Inferior parietal cortex (tissue), 1 donor: ENCODE measurements around the gene ADAMTSL2.
"Not testable (repeated sequence)": the region's sequence is repeated elsewhere in the genome, so short reads cannot be mapped to it uniquely, and the experiment has no call there.

Source experiments
- DNase-seq: peaks from one replicate; pipeline ENCODE4 v3.0.0-alpha.2; 2016; ENCODE audit errors: extremely low spot score

The ADAMTSL2 gene

DNA sequence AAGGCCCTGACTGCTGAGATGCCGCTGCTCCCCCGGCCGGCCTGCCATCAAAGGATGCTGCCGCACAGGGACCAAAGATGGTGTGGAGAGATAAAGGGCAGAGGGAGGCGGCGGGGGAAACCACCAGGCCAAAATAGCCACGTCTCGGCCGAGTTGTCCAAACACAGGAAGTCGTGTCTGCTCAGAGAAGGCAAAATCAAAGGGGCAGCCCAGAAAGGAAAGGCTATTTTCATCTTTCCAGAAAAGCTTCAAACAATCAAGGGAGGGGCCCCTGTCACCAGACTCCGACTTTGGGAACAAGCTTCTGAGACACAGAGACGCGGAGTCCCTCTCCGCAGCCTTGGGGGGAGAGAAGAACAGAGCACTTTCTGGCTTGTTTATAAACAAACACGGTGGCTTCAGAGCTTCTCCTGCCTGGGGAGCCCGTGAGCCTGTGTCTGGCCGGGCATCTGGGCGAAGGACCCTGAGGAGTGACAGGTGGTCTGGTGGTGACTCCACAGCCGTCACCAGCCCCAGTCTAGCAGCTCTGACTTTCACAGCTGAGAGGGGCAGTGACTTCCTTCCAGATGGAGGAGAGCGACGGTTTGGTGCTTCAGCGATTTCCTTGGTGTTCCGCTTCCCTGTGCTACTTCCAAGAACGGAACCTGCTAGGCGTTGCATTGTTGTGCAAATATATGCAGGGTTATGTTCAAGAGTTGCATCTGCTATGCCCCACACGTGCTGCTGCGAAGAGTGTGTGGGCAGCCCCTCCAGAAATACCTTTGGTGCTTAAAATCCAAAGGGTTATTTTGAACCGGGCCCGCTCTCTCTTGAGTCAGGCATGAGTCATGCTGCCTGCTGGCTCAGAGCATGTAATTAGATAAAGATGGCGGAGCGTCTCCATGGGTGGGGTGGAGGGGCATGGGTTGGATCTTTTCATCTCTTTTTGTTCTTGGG is 24.0 kb downstream of the ADAMTSL2 start:
- DNase-seq = peak; percentile 69

DNA sequence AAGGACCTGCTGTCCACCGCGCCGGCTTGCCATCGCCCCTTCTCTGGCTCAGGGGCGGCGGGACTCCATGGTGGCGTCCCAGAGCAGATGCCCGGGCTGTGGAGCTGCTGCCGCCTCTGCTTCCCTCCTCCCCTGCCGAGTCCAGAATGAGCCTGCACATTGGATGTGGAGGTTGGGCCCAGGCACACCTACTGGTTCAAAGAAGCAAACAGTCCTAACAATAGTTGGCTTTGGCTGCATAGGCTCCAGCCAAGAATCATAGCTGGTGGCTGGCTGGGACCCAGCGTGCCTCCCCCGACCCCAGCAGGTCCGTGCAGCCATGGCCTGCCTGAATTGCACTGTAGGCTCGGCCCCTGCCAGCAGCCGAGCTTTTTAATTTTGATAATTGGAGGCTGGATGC is 25.8 kb downstream of the ADAMTSL2 start:
- DNase-seq = no peak

DNA sequence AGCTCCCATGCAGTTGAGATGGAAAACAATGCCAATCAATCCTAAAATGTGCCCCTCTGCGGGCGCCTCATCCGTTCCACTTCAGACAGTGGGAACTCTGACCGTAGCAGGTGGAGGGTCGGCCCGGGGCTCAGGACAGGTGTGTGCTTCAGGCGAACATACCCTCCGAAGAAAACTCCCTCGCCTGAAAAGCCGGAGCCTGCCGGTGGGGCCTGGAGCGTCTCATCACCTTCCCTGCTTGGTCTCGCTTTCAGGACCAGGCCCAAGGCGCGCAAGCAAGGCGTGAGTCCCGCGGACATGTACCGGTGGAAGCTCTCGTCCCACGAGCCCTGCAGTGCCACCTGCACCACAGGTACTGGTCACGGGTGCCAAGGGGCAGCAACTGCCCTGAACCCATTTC is 26.4 kb downstream of the ADAMTSL2 start:
- no peak for DNase-seq

DNA sequence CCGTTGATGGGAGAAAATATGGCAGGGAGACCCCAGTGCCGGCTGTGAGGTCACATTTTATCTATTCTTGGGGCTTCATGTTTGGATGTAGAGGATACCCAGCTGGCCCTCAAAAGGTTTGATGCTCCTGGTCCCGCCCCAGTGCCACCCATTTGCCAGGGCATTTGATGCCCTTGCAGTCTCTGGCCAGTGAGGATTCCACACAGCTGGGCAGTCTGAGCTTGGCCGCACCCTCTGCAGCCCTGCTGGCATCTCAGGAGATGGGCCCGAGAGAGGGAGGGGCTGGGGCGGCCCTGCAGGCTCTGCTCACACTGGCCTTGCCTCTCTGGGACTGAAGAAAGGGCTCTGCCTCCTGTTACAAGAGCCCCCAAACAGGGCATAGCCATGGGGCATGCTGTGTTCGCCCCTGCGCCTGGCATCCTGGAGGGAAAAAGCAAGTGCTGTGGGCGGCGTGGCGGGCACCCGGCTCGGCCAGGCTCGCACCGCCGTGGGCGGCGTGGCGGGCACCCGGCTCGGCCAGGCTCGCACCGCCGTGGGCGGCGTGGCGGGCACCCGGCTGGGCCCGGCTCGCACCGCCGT is 27.6 kb downstream of the ADAMTSL2 start:
- DNase-seq = no peak

DNA sequence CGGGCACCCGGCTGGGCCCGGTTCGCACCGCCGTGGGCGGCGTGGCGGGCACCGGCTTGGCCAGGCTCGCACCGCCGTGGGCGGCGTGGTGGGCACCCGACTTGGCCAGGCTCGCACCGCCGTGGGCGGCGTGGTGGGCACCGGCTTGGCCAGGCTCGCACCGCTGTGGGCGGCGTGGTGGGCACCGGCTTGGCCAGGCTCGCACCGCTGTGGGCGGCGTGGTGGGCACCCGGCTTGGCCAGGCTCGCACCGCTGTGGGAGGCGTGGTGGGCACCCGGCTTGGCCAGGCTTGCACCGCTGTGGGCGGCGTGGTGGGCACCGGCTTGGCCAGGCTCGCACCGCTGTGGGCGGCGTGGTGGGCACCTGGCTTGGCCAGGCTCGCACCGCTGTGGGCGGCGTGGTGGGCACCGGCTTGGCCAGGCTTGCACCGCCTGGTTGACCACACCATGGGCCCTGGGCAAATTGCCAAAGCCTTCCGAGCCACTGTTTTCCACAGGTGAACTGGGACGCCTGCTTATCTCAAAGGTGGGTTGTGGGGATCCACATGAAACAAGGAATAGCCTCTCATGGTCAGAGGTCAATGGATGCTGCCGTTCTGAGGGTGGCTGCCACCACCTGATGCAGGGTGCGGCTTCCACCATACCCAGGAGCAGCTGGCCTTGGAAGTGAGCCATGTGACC is 28.2 kb downstream of the ADAMTSL2 start:
- DNase-seq = no peak

DNA sequence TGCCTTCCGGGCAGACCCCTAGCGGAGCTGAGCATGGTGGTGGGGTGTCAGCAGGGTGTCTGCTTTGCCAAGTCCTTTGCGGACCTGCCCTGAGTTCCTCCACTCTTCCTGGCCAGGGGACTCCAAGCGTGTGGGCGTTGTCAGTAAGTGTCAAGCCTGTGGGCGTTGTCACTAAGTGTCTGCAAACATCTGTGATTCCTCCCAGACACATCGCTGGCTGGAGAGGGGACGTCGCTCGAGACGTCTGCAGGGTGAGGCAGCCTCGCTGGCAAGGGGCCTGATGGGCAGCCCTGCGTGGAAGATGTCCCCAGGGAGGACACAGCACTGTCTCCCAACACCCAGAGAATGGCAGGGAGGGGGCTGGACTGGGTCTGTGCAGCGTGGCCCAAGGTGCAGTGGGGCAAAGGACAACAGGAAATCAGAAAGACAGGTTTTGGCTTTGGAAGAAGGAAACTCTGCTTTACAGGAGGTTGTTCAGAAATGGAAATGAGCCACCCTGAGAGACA is 28.8 kb downstream of the ADAMTSL2 start:
- DNase-seq = no peak

DNA sequence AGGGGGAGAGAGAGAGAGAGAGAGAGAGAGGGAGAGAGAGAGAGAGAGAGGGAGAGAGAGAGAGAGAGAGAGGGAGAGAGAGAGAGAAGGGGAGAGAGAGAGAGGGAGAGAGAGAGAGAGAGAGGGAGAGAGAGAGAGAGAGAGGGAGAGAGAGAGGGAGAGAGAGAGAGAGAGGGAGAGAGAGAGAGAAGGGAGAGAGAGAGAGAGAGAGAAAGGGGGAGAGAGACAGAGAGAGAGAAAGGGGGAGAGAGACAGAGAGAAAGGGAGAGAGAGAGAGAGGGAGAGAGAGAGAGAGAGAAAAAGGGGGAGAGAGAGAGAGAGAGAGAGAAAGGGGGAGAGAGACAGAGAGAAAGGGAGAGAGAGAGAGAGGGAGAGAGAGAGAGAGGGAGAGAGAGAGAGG is 29.3 kb downstream of the ADAMTSL2 start:
- not testable (repeated sequence) for DNase-seq

DNA sequence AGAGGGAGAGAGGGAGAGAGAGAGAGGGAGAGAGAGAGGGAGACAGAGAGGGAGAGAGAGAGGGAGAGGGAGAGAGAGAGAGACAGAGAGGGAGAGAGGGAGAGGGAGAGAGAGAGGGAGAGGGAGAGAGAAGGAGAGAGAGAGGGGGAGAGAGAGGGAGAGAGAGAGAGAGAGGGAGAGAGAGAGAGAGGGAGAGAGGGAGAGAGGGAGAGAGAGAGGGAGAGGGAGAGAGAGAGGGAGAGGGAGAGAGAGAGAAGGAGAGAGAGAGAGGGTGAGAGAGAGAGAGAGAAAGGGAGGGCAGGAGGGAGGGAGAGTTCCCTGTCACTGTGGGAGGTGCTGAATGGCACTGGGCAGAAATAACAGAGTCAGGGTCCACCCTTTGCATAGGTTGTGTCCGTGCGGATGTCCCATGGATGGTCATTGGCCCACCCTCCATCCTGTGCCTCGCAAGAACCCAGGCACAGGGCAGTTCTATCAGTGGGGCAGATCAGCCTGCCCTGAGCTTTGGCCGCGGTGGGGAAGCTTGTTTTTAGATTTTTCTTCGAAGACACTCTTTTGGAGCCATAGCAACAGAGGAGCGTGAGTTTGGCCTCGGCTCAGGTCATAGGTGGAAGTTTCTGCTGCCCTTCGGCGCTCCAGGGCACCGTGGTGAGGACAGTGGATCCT is 30.1 kb downstream of the ADAMTSL2 start:
- DNase-seq = no peak

DNA sequence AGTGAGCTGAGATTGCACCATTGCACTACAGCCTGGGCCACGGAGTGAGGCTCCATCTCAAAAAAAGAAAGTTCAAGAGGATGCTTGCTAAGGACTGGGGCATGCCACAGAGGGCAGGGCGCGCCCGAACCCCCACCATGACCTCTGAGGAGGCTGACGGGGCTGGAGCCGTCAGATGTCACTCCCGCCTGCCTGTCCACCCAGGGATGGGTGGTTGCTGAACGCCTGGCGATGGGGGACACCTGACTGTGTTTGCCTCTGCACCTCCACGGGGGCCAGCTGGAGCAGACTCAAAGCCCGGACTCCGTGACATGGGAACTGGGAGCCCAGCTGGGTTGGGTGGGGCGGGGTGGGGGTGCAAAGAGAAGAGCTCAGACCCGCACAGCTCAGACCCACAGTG is 31.9 kb downstream of the ADAMTSL2 start:
- no peak for DNase-seq

DNA sequence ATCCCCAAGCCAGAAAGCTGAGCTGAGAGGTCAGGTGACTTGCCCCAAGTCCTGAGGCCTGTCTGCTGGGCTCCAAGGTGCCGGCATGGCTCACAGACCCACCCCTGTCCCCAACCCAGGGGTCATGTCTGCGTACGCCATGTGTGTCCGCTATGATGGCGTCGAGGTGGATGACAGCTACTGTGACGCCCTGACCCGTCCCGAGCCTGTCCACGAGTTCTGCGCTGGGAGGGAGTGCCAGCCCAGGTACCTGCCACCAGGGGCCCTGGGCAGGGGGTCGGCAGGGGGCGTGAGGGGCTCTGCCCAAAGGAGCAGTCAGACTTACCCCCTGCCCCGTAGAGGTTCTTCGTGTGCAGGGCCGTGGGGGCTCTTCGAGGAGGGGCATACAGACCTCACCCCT is 32.3 kb downstream of the ADAMTSL2 start:
- no peak for DNase-seq

DNA sequence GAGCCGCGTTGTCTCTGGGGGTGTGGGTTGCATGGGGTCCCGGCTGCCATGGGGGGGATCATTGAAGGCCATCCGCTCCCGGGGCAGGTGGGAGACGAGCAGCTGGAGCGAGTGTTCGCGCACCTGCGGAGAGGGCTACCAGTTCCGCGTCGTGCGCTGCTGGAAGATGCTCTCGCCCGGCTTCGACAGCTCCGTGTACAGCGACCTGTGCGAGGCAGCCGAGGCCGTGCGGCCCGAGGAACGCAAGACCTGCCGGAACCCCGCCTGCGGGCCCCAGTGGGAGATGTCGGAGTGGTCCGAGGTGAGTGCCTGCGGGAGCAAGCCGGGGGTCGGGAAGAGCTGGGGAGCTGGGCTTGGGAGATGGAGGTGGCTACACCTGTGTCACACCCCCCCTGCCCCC is 33.7 kb downstream of the ADAMTSL2 start:
- DNase-seq = no peak

DNA sequence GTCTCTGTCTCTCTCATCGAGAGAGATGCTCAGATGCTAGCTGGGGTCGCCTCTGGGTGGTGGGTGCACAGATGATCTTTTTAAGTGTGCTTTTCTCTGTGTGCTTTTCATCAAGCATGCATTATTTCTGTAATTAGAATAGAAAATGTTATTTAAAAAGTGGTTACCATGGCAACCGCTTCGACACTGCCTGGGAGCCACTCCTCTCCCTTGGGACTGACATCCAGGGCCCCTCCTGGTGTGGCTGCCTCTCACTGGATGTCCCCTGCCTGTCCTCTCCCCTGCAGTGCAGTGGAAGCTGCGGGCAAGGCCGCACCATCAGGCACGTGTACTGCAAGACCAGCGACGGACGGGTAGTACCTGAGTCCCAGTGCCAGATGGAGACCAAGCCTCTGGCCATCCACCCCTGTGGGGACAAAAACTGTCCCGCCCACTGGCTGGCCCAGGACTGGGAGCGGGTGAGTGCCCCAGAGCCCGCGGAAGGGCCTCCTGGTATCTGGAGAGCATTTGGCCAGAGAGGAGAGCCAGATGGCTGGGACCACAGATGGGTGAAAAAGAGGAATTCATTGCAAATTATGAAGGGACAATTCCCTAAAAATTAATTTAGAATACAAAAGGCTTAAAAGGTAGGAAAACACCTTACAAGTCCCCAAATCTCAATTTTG is 34.7 kb downstream of the ADAMTSL2 start:
- DNase-seq = no peak

DNA sequence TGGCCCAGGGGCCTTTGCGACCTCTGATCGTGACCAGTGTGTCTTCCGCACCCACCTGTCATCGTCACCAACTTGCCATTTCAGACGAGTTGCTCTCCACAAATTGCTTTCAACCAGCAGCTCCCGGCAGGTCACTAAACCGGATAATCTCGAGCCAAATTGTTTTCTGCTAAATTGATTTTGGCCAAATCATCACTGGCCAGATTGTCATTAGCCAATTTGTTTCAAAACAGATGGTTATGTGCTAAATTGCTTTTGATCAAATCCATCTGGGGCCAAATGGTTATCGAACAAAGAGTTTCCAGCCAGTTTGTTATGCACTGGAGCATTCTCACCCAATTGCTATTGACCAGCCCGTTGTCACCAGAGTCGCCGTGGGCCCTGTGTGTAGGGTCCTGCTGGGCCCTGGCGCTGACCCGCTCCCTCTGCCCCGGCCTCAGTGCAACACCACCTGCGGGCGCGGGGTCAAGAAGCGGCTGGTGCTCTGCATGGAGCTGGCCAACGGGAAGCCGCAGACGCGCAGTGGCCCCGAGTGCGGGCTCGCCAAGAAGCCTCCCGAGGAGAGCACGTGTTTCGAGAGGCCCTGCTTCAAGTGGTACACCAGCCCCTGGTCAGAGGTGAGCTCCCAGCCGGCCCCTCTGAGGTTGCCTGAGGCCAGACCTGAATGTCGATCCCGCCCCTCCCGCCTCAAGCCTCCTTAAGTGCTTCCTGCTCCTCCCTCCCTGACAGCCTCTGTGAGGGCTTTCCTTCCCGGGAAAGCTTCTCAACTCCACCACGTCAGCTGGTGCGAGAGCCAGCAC is 35.6 kb downstream of the ADAMTSL2 start:
- no peak for DNase-seq

DNA sequence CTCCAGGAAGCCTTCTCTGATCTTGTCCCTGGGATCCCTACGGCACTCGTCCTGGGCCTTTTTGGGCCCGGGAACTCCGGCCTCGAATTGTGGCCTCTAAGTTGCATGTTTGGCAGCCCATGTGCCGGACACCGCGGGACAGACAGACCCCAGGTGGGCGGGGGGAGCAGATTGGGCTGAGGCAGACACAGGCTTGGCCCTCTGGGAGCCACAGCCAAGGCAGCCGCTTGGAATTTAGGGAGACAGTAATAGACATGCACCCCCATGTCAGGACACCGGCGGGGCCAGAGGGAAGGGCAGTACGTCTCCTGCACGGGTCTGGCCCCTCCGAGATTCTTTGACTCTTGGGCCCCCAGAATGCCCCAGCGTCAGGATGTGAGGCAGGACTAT is 36.2 kb downstream of the ADAMTSL2 start:
- DNase-seq = no peak

DNA sequence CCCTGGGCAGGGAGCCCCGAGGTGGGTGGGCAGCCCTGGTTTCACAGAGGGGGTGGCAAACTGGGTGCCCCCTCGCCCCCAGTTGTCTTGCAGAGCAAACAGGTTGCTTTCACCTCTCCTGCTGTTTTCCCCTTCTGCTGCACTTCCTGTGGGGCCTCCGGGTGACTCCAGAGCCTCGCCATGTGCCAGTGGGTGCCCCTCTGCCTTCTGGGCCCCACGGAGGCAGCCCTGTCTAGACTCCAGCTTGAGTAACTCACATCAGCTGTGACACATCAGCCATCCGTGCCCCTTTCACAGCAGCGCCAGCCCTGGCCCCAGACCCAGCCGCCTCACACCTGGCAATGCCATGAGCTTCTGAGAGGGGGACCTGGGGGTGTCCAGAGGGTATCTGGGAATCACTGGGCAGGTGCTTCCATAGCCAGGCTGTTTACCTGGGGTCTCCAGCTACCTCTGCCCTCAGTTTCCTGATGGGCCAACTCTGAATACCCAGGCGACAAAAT is 36.9 kb downstream of the ADAMTSL2 start:
- DNase-seq = no peak

DNA sequence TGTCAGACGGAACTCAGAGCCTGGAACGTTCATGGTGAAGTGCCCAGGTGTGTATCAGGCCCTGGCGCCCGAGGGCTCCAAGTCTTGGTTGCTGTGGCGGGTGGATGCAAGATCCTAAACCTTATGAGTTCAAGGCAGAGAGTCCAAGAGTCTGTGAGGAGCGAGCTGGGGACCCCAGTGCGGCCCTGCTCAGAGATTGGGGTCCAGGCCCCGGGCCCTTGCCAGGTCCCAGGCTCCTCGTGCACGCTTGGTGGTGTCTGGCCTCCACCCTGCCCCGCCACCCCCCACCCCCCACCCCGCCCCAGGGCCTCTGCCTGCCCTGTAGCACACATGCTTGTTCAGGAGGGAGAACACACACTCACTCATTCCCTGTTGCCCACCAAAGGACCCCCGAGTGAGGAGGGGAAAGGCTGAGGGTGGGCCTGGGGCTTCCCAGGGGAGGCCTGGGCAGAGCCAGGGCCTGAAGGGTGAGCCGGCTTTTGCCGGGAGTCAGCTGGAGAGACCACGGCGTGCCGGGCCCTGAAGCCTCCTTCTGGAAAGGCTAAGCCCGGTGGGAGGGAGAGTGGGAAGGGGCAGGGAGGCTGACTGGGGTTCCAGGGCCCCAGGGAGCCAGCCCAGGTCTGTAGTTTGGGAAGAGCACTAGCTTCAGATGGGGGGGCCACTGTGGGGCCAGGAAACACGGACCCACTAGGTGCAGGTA is 37.5 kb downstream of the ADAMTSL2 start:
- DNase-seq = no peak

DNA sequence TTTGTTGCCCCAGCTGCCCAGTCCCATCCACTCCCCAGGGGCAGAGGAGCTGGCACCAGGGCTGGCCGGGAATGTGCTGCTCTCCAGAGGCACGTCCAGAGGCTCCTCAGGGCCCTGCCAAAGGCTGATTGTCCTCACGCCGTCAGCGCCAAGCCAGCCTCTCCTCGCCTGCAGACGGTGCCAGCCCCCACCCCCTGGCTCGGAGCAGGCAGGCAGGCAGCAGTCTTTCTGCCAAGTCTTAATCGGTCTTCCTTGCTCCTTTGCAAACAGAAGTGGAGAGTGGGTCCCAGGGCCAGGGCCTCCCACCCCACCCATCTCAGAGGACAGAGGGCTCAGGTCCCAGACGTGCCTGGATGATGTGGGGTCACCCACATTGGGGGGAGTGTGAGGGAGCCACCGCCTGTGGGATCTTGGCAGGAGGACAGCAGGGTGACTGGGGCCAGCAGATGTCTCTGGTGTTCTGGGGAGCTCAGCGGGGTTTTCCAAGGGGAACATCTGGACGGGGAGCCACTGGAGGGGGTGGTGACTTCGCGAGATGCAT is 38.4 kb downstream of the ADAMTSL2 start:
- peak; percentile 56 for DNase-seq

DNA sequence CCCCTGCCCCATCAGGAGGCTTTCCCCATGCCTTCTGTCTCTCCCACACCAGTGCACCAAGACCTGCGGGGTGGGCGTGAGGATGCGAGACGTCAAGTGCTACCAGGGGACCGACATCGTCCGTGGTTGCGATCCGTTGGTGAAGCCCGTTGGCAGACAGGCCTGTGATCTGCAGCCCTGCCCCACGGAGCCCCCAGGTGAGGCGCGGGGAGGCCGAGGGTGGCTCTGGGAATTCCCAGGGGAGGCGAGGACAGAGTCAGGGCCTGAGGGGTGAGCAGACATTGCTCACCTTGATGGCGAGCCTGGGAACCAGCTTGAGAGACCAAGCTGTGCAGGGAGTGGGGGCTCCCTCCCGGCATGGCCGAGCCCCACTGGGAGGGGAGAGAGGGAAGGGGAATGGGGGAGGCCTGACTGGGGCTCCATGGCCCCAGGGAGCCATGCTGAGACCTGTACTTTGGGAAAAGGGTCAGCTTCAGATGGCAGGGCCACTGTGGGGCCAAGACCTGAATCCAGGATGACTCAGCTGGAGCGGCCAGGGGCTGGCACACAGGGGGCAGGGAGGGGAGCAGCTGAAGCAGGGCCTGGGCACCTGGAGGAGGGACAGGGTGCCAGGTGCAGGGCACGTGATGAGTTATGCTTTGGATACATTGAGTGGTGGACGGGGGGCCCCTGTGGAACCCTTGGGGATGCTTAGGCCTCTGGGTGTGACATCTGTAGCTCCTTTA is 39.4 kb downstream of the ADAMTSL2 start:
- no peak for DNase-seq

DNA sequence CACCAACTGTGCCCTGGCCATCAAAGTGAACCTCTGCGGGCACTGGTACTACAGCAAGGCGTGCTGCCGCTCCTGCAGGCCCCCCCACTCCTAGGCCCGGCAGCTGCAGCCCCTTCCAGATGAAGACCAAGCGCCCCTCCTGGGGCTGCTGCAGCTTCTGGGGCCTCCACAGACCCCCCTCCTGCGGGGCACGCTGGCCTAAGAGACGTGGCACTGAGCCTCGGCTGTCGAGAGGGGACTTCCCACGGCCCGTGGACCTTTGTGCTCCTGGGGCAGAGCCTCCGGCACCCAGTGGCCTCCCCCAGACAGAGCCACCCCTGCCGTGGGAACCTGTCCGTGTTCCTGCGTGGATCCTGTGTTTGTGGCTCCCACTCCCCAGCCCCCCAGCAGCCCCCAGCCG is 40.3 kb downstream of the ADAMTSL2 start:
- DNase-seq = no peak
